Spleen (tissue), 11 donors: Measurements from ENCODE around the gene ADARB1. TPM values are rescaled to one million over a fixed set of nuclear protein-coding genes. Genes with fewer than 3 reads are reported as not detected.

Experiments used
- DNase-seq: peaks from one replicate; pipeline ENCODE4 v3.0.0-alpha.2; 2020
- H3K27ac ChIP-seq, 8 donors: fragments of 200-600 bp; sonication (generic) in 7 of 8; 1 replicate in 4 of 8; 2 replicates in 4 of 8; pipeline versions ENCODE4 v1.5.0 to v1.8.0; 2016 to 2021; ENCODE audit warnings: inconsistent platforms in 4 of 8, mild to moderate bottlenecking in 4 of 8, moderate library complexity in 1 of 8
- H3K27me3 ChIP-seq, 7 donors: fragments of 200-600 bp; sonication (generic) in 6 of 7; replicated peaks in 1 of 7; 1 replicate in 4 of 7; 2 replicates in 3 of 7; pipeline versions ENCODE4 v1.5.0 to v1.8.0; 2016 to 2021; ENCODE audit warnings: inconsistent platforms in 3 of 7, mild to moderate bottlenecking in 1 of 7
- H3K36me3 ChIP-seq, 6 donors: fragments of 200-600 bp; sonication (generic) in 5 of 6; 1 replicate in 4 of 6; 2 replicates in 2 of 6; pipeline versions ENCODE4 v1.5.0 to v1.8.0; 2016 to 2021; ENCODE audit warnings: inconsistent platforms in 2 of 6
- H3K4me1 ChIP-seq, 6 donors: fragments of 200-600 bp; sonication (generic) in 5 of 6; 1 replicate in 3 of 6; 2 replicates in 3 of 6; pipeline versions ENCODE4 v1.5.0 to v1.8.0; 2016 to 2021; ENCODE audit warnings: inconsistent platforms in 3 of 6
- H3K4me3 ChIP-seq, 8 donors: fragments of 200-600 bp; sonication (generic) in 7 of 8; 1 replicate in 4 of 8; 2 replicates in 4 of 8; pipeline versions ENCODE4 v1.5.0 to v1.8.0; 2016 to 2021; ENCODE audit warnings: inconsistent platforms in 4 of 8, mild to moderate bottlenecking in 4 of 8, moderate library complexity in 2 of 8
- H3K9me3 ChIP-seq, 8 donors: fragments of 200-600 bp; sonication (generic) in 7 of 8; 1 replicate in 4 of 8; 2 replicates in 4 of 8; pipeline versions ENCODE4 v1.5.0 to v1.8.0; 2016 to 2021; ENCODE audit warnings: inconsistent platforms in 4 of 8
- CTCF ChIP-seq, 11 experiments: fragments of 200-600 bp in 7 of 11; fragments of 450-650 bp in 4 of 11; sonication (generic) in 4 of 11; IDR thresholded peaks in 8 of 11; conservative IDR thresholded peaks in 3 of 11; 1 replicate in 7 of 11; 2 replicates in 4 of 11; pipeline versions ENCODE4 v1.4.0 to v1.8.0; 2016 to 2021; ENCODE audit warnings: antibody characterized with exemption in 11 of 11, inconsistent platforms in 4 of 11, mild to moderate bottlenecking in 1 of 11
- POLR2A ChIP-seq, 3 donors: fragments of 450-650 bp; IDR thresholded peaks; one replicate each; pipeline ENCODE4 v1.5.1; 2017; ENCODE audit warnings: antibody characterized with exemption in 3 of 3, mild to moderate bottlenecking in 1 of 3
- POLR2AphosphoS5 ChIP-seq, 3 donors: sonication (generic); formaldehyde crosslinking; IDR thresholded peaks; one replicate each; pipeline ENCODE4 v1.5.1; 2017; ENCODE audit warnings: antibody characterized with exemption in 3 of 3
- WGBS, 5 donors: extraction: QIAGEN DNeasy Blood & Tissue Kit in 3 of 5; methylation state at CpG; one replicate each; pipeline versions ENCODE4 v1.1.5 to v1.1.7; 2013 to 2018; 5-methylcytosine and 5-hydroxymethylcytosine counted together
- intact Hi-C: fragments of 100-400 bp; cut with DNase I; formaldehyde crosslinking; loops from one replicate; pipeline ENCODE4 v1.15.0; 2023; ENCODE audit warnings: low total_unique reads
- polyA plus RNA-seq, 3 donors: library from polyadenylated mRNA; stranded (reverse); fragments of 200-250 nt; gene quantifications; one replicate each; pipeline ENCODE4 v1.2.1, GENCODE V29; 2013
- total RNA-seq, 7 donors: library from RNA; depleted of rRNA in 3 of 7; stranded (reverse); fragments of >200 nt in 3 of 7; fragmentation: NEBNext Ultra II Directional in 4 of 7; extraction: Animal tissue kit (Norgen Biotek cat#: 25700) in 4 of 7; gene quantifications; one replicate each; pipeline versions ENCODE4 v1.1.0 to v1.2.1, GENCODE V29; 2016 to 2021
- donor health status: healthy with polysubstance abuse.
- donor health status: DM: no; HTN: no; CAD: no; lungs with moderate emphysema.
- donor health status: DM: no; HTN: no; CAD: no.
- donor health status: Bipolar disorder and iron deficiency.
- donor health status: healthy.
- donor health status: DM: no; HTN: no; CAD: no.
- donor health status: DM: yes; HTN: yes; CAD: no.

ADARB1 gene
- total and polyA plus RNA-seq, 10 donors: 9.1 to 50.8 (median 29.0) TPM

- DNase-seq: no peak
- 68 to 81% (median 77%) methylated on average over 7 of the region's 7 CpGs for WGBS, 5 donors
- no peak overlapping the region for H3K4me3 ChIP-seq
Observed at GRCh38 chr21:45048968-45049367, 25.4 kb upstream of the ADARB1 start.

GRCh38 chr21:45049714-45050344, 24.6 kb upstream of the ADARB1 start:
- no peak for DNase-seq

More at GRCh38 chr21:45048968-45049367, 25.4 kb upstream of the ADARB1 start:
- H3K36me3 ChIP-seq: no peaks in the 10 kb centered on the region
- TF ChIP-seq CTCF (IDR thresholded peaks at IDR 0.05 in 8 of 11, conservative IDR thresholded peaks at IDR 0.05 in 3 of 11): no peak
- no peak for TF ChIP-seq POLR2AphosphoS5 (IDR thresholded peaks at IDR 0.05)
- no peak for TF ChIP-seq POLR2A (IDR thresholded peaks at IDR 0.05)
- H3K4me1 ChIP-seq: no peaks in the 10 kb centered on the region
- H3K27me3 ChIP-seq: peaks cover 0 to 27% (median 0%) of the 10 kb centered on the region in 7 donors
- intact Hi-C loops: no loop called here
- H3K27ac ChIP-seq: no peak overlapping the region
- H3K9me3 ChIP-seq: peaks cover 0 to 28% (median 13%) of the 10 kb centered on the region in 8 donors

GRCh38 chr21:45050345-45050796, 24.0 kb upstream of the ADARB1 start:
- Histone ChIP-seq H3K4me3 (no peak overlapping the region), H3K27me3 (peaks cover 0 to 38% (median 0%) of the 10 kb centered on the region in 7 donors), H3K36me3 (no peaks in the 10 kb centered on the region), H3K4me1 (peaks cover 0 to 10% (median 2%) of the 10 kb centered on the region in 6 donors), H3K27ac (no peak overlapping the region), H3K9me3 (peaks cover 0 to 26% (median 13%) of the 10 kb centered on the region in 8 donors)
- TF ChIP-seq POLR2A (IDR thresholded peaks at IDR 0.05) (no peak), POLR2AphosphoS5 (IDR thresholded peaks at IDR 0.05) (no peak), CTCF (IDR thresholded peaks at IDR 0.05 in 8 of 11, conservative IDR thresholded peaks at IDR 0.05 in 3 of 11) (no peak)
- no peak for DNase-seq
- intact Hi-C loops: no loop called here
- 83 to 87% (median 85%) methylated on average over 13 to 14 of the region's 14 CpGs for WGBS, 5 donors

More at GRCh38 chr21:45049714-45050344, 24.6 kb upstream of the ADARB1 start:
- no peak for TF ChIP-seq CTCF (IDR thresholded peaks at IDR 0.05 in 8 of 11, conservative IDR thresholded peaks at IDR 0.05 in 3 of 11)
- TF ChIP-seq POLR2AphosphoS5 (IDR thresholded peaks at IDR 0.05): no peak
- TF ChIP-seq POLR2A (IDR thresholded peaks at IDR 0.05): no peak
- Histone ChIP-seq H3K36me3 (no peaks in the 10 kb centered on the region), H3K9me3 (peaks cover 0 to 28% (median 13%) of the 10 kb centered on the region in 8 donors), H3K27me3 (peaks cover 0 to 32% (median 0%) of the 10 kb centered on the region in 7 donors), H3K4me1 (peaks cover 0 to 8% (median 1%) of the 10 kb centered on the region in 6 donors), H3K27ac (no peak overlapping the region), H3K4me3 (no peak overlapping the region)
- intact Hi-C loops: no loop called here
- WGBS, 5 donors: 80 to 87% (median 82%) methylated on average over 12 of the region's 12 CpGs

GRCh38 chr21:45050797-45051489, 23.4 kb upstream of the ADARB1 start:
- H3K27me3 ChIP-seq: peaks cover 0 to 41% (median 0%) of the 10 kb centered on the region in 7 donors
- peaks cover 0 to 21% (median 13%) of the 10 kb centered on the region in 8 donors for H3K9me3 ChIP-seq
- no peak overlapping the region for H3K4me3 ChIP-seq
- DNase-seq: no peak
- H3K36me3 ChIP-seq: no peaks in the 10 kb centered on the region
- H3K27ac ChIP-seq: no peak overlapping the region
- intact Hi-C loops: no loop called here
- 73 to 82% (median 77%) methylated on average over 19 of the region's 19 CpGs for WGBS, 5 donors
- peaks cover 0 to 10% (median 2%) of the 10 kb centered on the region in 6 donors for H3K4me1 ChIP-seq
- TF ChIP-seq CTCF (IDR thresholded peaks at IDR 0.05 in 8 of 11, conservative IDR thresholded peaks at IDR 0.05 in 3 of 11) (no peak), POLR2AphosphoS5 (IDR thresholded peaks at IDR 0.05) (peak in 1 of 3 donors; percentile 15), POLR2A (IDR thresholded peaks at IDR 0.05) (no peak)
